ENCODE results near the gene CDK5RAP1.

Gene CDK5RAP1

DNA sequence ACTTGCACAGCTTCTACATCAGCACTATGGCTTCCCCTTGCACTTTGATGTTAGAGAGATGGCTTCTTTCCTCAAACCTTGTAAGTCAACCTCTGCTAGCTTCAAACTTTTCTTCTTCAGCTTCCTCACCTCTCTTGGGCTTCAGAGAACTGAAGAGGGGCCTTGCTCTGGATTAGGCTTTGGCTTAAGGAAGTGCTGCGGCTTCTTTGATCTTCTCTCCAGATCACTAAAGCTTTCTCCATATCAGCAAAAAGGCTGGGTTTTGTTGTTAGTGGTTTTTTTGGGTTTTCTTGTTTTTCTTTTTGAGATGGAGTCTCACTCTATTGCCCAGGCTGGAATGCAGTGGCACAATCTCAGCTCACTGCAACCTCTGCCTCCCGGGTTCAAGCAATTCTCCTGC lies 24.0 kb downstream of the CDK5RAP1 start:
- DNase-seq = no peak

DNA sequence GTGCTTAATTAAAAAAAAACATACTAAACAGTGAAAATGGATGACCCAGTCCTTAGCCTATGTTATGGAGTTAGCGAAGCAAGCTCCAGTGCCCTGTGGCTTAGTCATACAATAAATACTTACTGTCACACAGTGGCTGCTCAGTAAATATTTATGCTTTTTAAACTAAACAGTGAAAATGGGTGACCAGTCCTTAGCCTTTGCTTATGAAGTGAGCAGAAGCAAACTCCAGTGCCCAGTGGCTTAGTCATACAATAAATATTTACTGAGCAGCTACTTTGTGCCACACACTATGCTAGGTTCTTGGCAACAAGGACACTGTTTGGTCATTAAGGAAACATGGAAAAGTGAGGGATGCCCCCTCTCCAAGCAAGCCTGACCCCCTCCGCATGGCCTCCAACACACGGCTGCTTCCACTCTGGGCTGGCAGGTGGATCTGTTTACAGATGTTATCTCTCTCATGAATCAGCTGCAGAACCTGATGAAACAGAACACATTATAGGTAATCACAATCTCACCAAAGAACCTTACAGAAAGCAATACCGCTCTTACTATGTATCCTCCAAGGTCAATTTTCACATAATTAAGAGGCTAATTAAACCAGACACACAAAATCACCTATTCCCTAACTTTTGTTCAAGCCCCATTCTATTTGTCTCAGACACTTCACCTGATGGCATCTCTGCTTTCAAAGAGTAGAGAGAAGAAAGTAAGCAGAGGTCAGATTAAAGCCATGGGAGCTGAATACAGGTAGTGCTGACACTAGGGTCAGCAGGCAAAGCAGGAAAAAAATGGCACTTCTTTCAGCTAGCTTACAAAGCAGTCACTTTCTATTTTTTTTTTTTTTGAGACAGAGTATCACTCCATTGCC lies 27.3 kb downstream of the CDK5RAP1 start:
- DNase-seq = no peak

DNA sequence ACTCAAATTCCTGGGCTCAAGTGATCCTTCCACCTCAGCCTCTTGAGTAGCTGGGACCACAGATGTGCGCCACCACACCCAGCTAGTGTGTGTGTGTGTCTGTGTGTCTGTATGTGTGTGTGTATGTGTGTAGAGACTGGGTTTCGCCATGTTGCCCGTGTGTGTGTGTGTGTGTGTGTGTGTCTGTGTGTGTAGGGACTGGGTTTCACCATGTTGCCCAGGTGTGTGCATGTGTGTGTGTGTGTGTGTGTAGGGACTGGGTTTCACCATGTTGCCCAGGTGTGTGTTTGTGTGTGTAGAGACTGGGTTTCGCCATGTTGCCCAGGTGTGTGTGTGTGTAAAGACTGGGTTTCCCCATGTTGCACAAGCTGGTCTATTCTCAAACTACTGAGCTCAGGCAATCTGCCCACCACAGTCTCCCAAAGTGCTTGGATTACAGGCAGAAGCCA lies 28.3 kb downstream of the CDK5RAP1 start:
- DNase-seq = no peak

DNA sequence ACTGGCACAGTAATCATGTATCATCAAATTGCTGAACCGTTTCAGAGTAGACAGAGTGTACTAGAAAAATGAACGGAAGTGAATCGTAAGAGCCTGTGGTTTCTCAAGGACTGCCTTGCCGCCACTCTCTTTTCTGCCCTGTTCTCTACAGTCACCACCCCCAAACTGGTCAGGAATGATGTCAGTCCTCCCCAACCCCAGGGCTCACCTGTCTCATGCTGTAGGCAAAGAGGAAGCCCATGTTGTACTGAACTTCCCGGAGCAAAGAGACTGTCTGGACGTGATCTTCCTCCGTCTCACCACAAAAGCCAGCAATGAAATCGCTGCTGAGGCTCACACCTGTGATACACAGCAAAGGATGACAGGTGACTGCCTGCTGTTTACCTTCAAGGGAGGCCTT lies 31.0 kb downstream of the CDK5RAP1 start:
- DNase-seq = peak; percentile 11

DNA sequence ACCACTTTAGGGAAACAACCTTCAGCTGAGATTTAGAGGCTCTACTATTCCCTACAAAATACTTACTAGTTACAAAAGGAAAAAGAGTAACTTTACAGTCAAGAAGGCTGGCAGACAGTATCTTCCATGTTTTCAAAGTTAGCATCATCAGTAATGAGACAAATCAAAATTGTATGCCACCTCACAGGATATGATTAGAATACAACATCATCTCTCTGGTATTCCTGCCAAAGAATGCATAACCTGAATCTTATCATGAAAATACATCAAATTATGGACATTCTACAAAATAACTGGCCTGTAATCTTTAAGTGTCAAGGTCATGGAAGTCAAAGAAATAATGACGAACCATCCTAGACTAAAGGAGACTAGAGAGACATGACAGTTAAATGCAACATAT lies 38.4 kb downstream of the CDK5RAP1 start:
- DNase-seq = no peak

DNA sequence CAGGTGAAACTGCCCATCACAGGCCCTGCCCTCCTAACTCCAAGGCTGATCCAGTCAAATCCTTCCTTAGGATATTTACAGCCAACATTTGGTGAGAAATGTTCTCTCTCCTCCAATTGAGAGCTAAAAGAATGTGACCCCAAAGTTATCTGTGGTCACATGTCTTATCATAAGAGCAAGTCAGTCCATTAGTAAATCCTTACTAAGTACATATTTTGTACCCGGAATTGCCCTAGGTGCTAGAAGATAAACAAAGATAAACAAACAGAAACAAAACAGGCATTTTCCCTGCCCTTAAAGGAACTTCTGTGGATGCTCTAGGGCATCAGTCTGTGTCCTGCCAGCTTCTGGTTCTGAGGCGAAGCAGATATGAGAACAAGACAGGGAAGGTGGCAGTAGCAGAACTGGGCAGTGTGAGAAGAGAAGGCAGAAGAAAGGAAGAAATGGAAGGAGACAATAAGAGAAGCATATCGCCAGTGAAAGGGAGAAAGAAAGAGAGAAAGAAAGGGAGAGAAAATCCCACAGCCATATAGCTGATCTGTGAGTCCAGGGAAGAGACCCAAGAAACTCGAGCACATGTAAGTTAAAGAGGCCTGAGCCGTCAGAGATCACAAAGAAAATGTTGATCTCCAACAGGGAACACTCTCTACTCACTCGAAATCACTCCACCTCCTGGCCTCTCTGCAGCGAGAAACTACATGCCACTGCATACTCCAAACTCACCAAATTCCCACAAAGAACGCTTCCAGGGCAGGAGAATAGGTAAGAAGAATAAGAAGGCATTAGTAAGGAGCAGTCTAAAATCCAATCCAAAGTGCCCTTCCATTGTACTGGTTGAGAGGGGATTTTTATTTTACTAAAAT lies 41.7 kb downstream of the CDK5RAP1 start:
- DNase-seq = no peak

DNA sequence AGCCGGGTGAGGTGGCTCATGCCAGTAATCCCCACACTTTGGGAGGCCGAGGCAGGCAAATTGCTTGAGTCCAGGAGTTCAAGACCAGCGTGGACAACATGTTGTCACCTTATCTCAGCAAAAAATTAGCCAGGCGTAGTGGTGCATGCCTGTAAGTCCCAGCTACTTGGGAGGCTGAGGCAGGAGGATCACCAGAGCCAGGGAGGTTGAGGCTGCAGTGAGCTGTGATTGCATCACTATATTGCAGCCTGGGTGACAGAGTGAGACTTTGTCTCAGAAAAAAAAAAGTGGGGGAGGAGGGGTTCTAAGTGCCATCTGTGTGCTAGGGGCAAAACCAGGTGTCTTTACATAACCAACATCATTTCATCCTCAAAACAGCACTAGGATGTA lies 48.3 kb downstream of the CDK5RAP1 start:
- no peak for DNase-seq

DNA sequence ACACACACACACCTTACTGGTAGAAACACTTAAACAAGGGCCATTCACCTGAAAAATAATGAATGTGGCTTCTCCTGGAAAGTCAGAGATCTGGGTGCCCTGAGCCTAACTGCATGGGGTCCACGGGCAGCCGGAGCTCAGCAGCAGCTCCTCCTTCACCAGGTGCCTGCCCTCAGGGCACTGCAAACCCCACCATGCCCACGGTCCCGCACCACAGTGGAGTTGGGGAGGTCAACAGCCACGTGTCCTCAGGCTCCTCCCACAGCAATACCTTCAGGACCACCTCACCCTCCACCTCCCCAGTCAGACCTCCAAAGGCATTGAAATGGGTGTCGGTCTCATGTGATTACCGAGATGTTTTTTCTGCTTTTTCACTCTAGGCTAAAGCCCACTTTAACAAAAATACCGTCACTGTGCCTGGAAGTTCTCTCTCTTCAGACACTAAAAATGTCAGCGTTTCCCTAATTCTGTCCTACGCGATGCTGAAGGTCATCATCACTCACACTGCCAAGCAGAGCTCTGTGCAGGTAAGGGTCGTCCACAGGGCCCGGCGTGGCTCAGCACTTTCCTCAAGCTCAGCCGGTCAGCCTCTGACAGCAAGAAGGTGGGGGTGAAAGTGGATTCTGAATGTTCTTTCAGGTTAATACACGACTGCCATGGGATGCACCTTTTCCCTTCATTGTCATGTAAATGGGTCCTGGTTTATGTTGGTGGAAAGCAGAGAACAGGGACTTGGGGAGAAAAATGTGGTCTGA lies 48.9 kb downstream of the CDK5RAP1 start:
- DNase-seq = no peak

DNA sequence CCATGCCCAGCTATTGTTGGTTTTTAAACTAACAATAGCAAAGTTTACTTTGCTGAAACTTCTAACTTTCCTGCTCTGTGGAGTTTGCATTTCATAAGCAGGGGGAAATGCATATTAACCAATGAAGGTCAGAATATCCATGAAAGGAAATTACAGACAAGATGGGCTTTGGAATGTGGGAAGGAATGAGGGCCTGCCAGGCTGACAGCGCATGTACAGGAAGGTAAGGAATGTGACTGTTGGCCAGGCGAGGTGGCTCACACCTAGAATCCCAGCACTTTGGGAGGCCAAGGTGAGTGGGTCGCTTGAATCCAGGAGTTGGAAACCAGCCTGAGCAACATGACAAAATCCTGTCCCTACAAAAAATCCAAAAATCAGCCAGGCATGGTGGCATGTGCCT lies 49.6 kb downstream of the CDK5RAP1 start:
- no peak for DNase-seq

DNA sequence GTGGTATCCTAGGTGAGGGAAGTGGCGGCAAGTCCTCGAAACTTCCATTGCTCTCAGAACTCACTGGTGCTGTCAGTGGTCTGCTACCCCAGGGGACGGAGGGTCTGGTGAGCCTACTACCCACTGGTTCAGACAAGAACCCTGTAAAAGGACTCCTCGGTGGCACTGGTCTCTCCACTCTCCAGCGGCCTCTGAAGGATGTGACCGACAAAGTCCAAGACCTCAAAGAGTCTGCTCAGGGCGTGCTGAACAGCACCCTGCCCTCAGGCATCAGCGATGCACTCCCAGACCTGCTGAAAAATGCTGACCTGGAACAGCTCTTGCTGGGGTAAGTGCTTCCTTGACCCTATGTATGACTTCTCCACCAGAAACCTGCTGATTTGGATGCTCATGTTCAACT lies 51.8 kb downstream of the CDK5RAP1 start:
- no peak for DNase-seq

DNA sequence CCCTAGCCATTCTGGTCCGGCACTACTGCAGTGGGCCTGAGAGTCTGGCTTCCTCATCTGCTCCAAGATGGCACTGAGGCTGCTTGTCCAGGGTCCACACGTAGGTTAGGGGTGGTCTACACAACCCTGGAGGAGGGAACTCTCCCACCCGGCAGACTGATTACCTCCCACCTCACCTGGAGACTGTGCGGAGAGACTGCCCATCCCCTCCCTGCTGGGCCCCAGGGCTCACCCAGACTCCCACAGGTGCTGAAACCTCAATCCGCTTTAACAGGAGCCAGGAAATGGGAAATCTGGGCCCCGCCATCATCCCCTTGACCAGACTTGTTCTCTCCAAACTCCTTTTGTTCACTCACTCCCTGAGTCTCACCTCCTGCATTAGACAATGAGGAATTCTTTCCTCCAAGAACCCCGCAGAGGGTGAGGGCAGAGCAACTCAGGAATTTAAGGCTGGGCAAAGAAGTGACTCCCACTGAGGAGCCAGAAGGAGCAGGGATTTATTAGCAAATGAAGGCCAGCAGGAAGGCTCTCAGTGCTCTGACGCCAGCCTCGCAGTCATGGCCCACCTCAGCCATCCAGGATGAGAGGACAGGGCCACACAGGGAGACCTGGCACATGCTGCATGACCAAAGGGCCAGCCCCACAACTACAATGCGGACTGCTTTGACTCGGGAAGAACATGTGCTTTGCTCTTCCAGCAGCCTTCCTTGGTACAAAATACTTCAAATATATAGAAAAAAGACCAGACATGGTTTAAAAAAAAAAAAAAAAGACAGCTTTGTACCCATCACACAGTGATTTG lies 53.0 kb downstream of the CDK5RAP1 start:
- no peak for DNase-seq

DNA sequence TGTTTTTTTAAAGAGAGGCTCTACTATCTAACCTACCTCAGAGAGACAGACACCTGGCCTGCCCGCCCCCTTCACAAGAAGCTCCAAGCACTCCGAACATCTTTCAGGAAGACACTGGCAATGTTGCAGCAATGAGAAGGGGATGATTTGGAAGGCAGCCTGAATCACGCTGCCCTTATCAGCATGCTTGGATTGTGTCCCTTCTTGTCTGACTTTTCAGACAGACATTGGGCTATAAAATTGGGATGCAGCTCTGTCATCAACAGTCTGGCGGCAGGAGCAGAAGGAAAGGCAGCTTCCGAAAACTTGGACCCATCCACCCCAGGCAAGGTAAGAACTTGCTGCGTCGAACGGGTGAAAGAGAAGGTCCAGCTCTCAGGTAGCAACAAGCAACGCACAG lies 56.0 kb downstream of the CDK5RAP1 start:
- DNase-seq = no peak

DNA sequence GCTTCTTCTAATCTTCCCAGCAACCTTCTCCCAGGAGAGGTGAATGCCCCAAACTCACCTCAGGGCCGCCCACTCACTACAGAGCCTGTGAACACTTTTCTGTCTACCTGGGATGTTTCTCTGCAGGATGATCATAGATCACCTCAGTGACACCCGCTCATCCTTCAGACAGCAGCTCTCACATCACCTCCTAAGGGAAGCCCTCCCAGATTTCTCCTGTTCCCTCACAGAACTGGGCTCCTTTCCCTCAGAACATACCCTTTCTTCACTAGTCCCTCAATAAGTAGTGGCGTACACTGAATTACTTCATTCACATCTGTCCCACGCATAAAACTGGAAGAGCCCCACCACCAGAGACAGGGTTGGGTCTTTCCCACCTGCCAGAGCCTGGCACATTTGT lies 57.8 kb downstream of the CDK5RAP1 start:
- DNase-seq = no peak

DNA sequence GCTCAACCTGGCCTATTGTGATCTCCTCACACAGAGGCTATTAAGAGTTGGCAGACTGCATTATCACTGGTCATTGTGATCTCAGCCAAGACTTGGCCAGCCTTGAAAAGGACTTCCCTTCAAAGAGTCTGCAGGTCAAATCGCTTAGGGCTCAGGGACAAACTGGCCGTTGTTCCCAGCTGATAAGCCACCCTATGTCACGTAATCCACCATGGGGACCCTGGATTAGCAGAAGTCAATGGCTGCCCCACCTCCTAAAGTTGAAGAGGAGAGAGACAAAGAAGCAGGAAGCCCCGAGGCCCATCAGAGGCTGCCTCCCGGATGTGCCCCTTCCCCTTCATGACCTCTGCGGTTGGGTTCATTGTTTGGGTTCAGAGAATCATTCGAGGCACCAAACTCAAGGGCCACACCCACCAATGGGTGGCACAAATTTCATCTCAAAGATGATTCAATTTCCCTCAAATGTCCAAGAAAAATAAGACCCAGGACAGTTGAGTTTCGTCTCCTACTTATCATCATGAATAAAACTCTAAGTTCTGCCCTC lies 61.7 kb downstream of the CDK5RAP1 start:
- DNase-seq = no peak

DNA sequence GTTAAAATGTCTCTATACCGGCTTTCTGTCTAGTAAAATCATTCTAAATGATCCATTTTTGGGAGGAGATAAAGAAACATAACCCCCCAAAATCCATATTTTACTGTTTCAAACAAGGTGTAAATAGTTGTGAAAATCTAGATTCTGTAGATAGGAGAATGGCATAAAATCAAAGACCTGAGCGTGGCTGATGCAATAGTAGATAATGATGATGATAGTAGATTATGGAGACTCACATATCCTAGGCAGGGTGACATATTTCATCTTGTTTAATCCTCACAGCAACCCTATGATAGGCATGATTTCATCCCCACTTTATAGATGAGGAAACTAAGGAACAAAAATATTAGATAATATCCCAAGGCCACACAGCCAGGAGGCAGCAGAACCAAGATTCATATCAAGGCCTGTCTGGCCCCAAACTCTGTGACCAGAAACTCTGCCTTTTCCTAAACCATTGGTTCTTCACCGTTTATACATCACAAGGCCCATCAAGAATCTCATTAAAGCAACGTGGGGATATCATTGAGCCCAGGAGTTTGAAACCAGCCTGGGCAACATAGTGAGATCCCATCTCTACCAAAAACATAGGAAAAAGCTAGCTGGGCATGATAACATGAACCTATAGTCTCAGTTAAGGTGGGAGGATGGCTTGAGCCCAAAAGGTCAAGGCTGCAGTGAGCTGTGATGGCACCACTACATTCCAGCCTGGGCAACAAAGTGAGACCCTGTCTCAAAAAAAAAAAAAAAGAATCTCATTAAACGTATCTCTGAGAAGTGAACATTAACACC lies 62.7 kb downstream of the CDK5RAP1 start:
- no peak for DNase-seq

DNA sequence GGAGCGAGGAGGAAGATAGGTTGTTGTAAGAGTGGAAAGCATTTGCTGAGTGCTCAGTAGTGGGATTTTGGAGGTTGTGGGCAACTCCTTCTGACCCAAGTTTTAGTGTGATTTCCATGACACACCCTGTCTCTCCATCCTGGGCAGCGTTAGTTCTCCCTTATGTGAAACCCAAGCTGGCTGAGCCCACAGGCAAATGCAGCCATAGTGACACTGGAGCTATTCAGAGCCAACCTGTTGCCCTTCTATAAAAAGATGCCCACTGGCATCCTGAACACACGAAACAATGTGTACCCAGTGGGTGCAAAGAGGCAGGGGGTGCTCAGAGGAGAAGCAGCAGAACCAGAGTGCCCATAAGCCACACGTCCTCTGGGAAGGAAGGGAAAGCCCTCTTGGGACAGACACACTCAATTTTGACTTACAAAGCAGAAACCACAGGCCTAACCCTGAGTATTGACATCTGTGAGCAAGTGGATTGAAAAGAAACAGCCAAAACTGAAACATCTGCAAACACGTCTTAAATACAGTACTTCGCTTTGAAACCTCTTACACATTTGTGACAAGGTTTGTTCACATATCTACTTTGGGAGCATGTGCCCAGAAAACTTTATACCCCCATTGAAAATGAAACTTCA lies 63.7 kb downstream of the CDK5RAP1 start:
- DNase-seq = no peak

DNA sequence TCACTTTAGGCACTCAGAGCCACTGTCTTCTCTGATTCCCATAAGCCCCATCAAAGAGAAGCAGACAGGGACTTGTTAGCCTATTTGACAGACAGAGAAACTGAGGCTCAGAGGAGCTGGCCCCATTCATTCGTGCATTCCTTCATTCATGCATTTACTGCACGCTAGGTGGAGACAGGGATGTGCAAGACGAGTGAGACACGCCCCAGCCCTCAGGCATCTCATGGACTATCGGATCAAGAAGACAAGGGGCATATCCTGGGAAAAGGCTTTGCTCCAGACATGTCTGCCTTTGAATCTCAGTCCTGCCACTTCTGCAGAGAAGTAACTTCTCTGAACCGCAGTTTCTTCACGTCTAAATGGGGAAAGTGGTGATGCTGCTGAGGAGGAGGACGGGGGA lies 64.2 kb downstream of the CDK5RAP1 start:
- DNase-seq = no peak

DNA sequence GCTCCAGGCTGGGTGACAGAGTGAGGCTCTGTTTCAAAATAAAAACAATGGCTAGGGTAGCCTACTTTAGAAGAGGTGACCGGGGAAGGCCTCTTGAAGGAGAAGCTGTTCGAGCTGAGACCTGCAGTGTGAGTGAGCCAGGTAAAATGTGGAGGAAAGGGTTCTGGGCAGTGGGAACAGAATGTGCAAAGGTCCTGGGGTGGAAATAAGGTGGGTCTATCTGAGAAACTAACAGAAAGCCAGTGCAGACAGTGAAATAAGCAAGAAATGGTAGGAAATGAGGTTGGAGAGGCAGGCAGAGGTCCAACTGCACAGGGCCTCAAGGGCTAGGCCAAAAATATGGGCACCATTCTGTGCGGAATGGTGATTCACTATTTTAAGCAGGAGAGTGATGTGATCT lies 64.9 kb downstream of the CDK5RAP1 start:
- DNase-seq = no peak

DNA sequence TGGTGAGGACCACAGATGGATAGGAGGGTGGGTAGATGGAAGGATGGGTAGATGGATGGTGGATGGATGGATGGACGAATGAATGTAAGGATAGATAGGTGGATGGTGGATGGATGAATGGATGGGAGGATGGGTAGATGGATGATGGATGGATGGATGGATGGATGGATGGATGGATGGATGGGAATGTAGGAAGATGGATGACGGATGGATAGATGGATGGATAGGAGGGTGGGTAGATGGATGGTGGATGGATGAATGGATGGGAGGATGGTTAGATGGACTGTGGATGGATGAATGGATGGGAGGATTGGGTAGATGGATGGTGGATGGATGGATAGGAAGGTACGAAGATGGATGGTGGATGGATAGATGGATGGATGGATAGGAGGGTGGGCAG lies 67.2 kb downstream of the CDK5RAP1 start:
- DNase-seq = no peak

DNA sequence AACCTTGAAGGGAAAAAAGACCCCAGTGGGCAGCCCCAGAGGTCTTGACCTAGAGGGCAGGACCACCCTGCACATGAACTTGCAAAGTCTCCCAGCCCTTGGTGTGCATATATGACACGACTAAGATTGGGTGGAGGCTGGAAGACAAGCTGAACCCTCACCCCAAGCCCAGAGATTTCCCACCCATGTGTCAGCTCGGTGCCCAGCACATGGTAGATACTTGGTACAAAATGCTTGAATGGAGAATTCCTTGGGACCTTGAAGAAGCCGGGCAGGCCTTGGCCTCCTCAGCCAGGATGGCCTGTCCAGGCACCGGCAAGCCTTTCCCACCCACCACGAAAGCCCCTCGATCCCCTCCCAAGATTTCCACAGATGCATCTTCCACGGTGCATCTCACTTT lies 67.7 kb downstream of the CDK5RAP1 start:
- DNase-seq = no peak

All from activated T-cell treated with anti-CD3 and anti-CD28 coated beads for 4 hours (primary cell).